Measurements from ENCODE around the gene DNAJA4.

The DNAJA4 gene

GRCh38 chr15:78284758-78285157, 20.4 kb downstream of the DNAJA4 start:
- DNase-seq = no peak

- no peak for DNase-seq
Observed at GRCh38 chr15:78290222-78290621, 25.9 kb downstream of the DNAJA4 start.

- no peak for DNase-seq
Observed at GRCh38 chr15:78291052-78291451, 26.7 kb downstream of the DNAJA4 start.

- no peak for DNase-seq
Observed at GRCh38 chr15:78291698-78292097, 27.3 kb downstream of the DNAJA4 start.

DNA sequence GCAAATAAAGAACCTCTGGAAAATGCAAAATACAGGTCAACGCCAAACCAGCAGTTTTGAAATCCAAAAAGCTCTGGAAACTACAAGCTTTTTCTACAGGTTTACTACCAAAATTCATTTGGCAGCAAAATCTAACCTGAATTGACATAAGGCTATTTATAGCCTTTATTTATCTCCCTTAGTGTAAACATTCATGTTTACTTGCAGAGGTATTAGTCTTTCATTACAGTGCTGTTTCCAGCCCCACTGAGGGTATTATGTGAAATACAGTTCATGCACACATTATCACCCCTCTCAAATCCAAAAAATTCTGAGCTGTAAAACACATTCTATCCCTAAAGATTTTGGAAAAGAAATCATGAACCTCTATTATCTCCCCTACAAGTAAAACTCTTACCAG, 27.9 kb downstream of the DNAJA4 start:
- DNase-seq = no peak

DNA sequence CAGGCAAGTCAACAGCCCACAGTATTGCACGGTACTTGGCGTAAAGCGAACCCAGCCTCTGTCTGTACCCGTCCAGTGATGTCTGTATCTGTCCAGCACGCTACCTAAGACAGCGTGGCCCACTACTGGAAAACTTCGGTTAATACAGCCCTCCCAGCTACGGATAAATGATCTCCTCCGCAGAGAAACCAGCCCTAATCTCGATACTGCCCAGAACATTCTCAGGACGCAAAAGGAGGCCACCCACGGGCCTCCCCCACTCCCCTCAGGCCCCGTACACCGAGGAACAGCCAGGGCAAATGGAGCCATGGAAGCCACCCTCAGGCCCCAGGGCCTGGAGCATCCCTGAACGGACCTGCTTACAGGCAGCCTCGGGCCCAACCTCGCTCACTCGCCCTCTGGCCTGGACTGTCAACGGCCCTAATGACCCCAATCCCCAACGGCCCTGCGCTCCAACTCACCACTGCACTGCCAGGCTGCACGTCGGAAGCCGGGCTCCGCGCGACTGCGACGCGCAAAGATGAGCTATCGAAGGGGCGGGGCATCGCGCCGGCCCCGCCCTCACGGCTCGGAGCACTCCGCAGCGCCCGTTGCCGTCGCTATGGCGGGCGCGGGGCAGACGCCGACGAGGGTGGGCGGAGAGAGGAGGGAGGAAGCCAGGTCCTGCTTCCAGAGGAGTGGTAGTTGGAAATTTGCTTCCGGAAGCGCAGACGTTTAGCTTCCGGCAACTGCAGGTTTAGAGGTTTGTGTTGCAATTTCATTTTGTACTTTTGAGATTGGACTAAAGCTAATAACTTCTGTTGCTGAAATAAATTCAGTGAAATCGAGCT, 35.0 kb downstream of the DNAJA4 start, which contains the start of gene SKIC8:
SKIC8 (minus strand) TSS at position 509 of the 830 bp plus-strand sequence. CDS start 3,923 bp downstream, outside the sequence.
- peak; percentile 93 for DNase-seq

- no peak for DNase-seq
Observed at GRCh38 chr15:78301326-78301725, 37.0 kb downstream of the DNAJA4 start.

- no peak for DNase-seq
Observed at GRCh38 chr15:78301828-78302227, 37.5 kb downstream of the DNAJA4 start.

GRCh38 chr15:78302579-78303312, 38.4 kb downstream of the DNAJA4 start:
- no peak for DNase-seq

- no peak for DNase-seq
Observed at GRCh38 chr15:78304216-78305066, 40.1 kb downstream of the DNAJA4 start.

- DNase-seq = no peak
Observed at GRCh38 chr15:78306176-78306774, 41.9 kb downstream of the DNAJA4 start.

- DNase-seq = no peak
Observed at GRCh38 chr15:78307976-78308375, 43.6 kb downstream of the DNAJA4 start.

GRCh38 chr15:78308422-78309032, 44.2 kb downstream of the DNAJA4 start:
- peak; percentile 40 for DNase-seq

DNA sequence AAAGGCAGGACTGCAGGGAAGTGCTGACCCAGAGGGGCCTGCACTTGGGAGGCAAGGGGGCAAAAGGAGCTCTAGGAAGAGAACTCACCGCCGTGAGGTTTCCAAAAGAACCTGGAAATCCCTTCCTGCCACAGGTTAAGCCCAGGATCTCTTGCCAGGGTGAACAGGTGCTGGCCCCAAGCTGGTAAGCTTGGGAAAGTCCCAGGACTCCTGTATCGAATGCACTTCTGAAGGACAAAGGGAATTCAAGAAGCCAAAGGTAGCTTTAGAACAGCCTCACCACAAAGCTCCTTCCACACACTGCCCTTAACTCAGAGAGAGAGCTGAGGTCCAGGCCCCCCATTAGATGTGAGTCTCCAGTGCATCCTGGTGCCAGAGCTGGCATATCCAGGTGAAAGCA, 46.9 kb downstream of the DNAJA4 start:
- no peak for DNase-seq

DNA sequence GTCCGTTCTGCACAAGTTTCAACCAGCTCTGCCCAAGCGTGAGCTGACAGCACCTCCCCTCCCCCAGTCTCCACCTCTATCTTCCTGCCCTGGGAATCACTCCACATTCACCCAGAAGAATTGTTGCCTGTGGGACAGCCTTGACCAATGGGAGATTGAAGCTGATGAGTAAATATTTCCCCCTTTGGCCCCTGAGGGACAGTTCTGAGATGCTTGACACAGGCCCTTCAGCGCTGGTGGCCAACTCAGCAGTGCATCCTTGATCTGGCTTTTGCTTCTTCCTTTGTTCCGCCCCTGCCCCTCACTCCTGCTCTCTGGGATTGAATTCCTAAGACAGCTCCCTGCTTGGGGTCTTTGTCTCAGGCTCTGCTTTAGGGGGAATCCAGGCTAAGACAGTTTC, 48.2 kb downstream of the DNAJA4 start:
- no peak for DNase-seq

GRCh38 chr15:78312957-78313356, 48.6 kb downstream of the DNAJA4 start:
- no peak for DNase-seq

GRCh38 chr15:78313383-78313782, 49.0 kb downstream of the DNAJA4 start:
- DNase-seq = no peak

GRCh38 chr15:78314181-78314581, 49.8 kb downstream of the DNAJA4 start:
- DNase-seq = no peak

- DNase-seq = no peak
Observed at GRCh38 chr15:78315686-78316282, 51.4 kb downstream of the DNAJA4 start.

DNA sequence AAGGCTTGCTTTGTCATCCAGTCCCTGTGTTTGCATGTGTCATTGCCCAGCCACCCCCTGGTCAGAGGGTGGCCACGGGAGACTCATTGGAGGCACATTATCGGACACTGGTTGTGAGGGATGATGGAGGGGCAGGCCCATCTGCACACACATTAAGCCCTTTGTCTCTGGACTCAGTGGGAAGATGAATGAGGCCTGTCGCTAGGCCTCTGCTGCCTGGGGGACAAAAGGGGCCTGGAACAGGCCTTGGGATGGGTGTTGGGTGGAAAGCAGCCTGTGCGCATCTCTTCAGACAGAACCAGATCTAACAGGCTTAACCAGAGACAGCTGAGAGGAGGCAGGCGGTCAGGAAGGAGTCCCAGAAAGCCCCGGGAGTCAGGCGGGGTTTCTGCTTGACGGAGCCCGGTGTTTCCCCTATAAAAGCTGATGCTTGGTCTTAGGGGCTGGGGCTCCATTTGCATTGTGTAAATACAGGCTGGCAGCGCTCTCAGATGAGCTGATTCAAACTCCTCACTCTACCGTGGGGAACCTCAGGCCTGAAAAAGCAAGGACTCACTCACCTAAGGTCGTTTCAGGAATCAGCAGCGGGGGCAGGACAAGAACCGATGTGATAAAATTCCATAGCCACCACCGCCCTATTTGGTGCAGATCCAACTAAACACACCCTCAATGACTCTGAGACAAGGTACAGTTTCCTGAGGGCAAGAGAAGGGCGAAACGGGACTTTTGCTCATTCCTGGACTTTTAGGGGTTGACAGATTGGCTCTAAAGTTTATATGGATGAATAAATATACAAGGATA, 52.1 kb downstream of the DNAJA4 start:
- no peak for DNase-seq

All from CD4-positive, alpha-beta T cell treated with Interleukin-12 subunit alpha and Interleukin-12 subunit beta, for 1 hour (primary cell).